Naive thymus-derived CD4-positive, alpha-beta T cell (primary cell): ENCODE data around the gene SUGCT. TPM values are rescaled to one million over a fixed set of nuclear protein-coding genes. Genes with fewer than 3 reads are reported as not detected.

Source experiments
- ATAC-seq: fragments of 150-1000 bp; cut with Tn5 transposase; 2 replicates; pipeline ENCODE4 v1.10.0; 2021; ENCODE audit warnings: mild to moderate bottlenecking, moderate library complexity
- CTCF ChIA-PET: fragments of 350-600 bp; sonication (Branson Sonifier 250); formaldehyde crosslinking; loops from one replicate; lab custom pipeline; 2021; ENCODE audit warnings: antibody characterized with exemption; lab: Charles Lee
- POLR2A ChIA-PET: fragments of 350-600 bp; sonication (Branson Sonifier 250); formaldehyde crosslinking; loops from one replicate; lab custom pipeline; 2021; ENCODE audit warnings: antibody characterized with exemption, inconsistent platforms; lab: Charles Lee
- DNase-seq, 9 donors: peaks; one replicate each; pipeline versions ENCODE4 v3.0.0 to v3.0.0-alpha.2; 2020 to 2022; ENCODE audit warnings: mixed read lengths in 1 of 9
- H3K27ac ChIP-seq: one replicate; pipeline ENCODE4 v1.7.0; 2013; ENCODE audit warnings: mild to moderate bottlenecking, low read depth, low read length, moderate library complexity
- H3K27me3 ChIP-seq, 2 donors: one replicate each; pipeline ENCODE4 v1.7.0; 2013; ENCODE audit warnings: low read length in 2 of 2, mild to moderate bottlenecking in 2 of 2, moderate library complexity in 2 of 2; ENCODE audit not compliant: control insufficient read depth in 2 of 2, insufficient read depth in 2 of 2
- H3K36me3 ChIP-seq, 3 experiments: 1 replicate in 2 of 3; 2 replicates in 1 of 3; pipeline ENCODE4 v1.7.0; 2013; ENCODE audit warnings: low read length in 3 of 3, mild to moderate bottlenecking in 3 of 3, moderate library complexity in 1 of 3; ENCODE audit not compliant: insufficient read depth in 3 of 3, control insufficient read depth in 2 of 3
- H3K4me1 ChIP-seq, 2 donors: one replicate each; pipeline ENCODE4 v1.7.0; 2013; ENCODE audit warnings: low read length in 2 of 2, mild to moderate bottlenecking in 2 of 2, moderate library complexity in 1 of 2; ENCODE audit not compliant: control insufficient read depth in 2 of 2, insufficient read depth in 2 of 2
- H3K4me3 ChIP-seq: 2 replicates; pipeline ENCODE4 v1.7.0; 2013; ENCODE audit warnings: mild to moderate bottlenecking, low read length
- H3K9me3 ChIP-seq, 3 experiments: 1 replicate in 2 of 3; 2 replicates in 1 of 3; pipeline ENCODE4 v1.7.0; 2013; ENCODE audit warnings: low read length in 3 of 3; ENCODE audit not compliant: control insufficient read depth in 2 of 3
- H3K27ac Mint-ChIP-seq, 9 donors: one replicate each; pipeline ENCODE4 v1.8.0; 2020 to 2022; ENCODE audit warnings: mixed read lengths in 9 of 9, mild to moderate bottlenecking in 8 of 9, moderate library complexity in 5 of 9, inconsistent platforms in 2 of 9
- H3K27me3 Mint-ChIP-seq, 5 donors: one replicate each; pipeline ENCODE4 v1.8.0; 2021 to 2022; ENCODE audit warnings: mixed read lengths in 5 of 5, mild to moderate bottlenecking in 1 of 5
- H3K36me3 Mint-ChIP-seq, 5 donors: one replicate each; pipeline ENCODE4 v1.8.0; 2020 to 2022; ENCODE audit warnings: mixed read lengths in 5 of 5, mild to moderate bottlenecking in 3 of 5, inconsistent platforms in 1 of 5
- H3K4me1 Mint-ChIP-seq, 7 donors: one replicate each; pipeline ENCODE4 v1.8.0; 2020 to 2022; ENCODE audit warnings: mixed read lengths in 7 of 7, mild to moderate bottlenecking in 3 of 7, inconsistent platforms in 1 of 7
- H3K4me3 Mint-ChIP-seq, 10 donors: one replicate each; pipeline ENCODE4 v1.8.0; 2020 to 2022; ENCODE audit warnings: mild to moderate bottlenecking in 10 of 10, mixed read lengths in 10 of 10, moderate library complexity in 6 of 10, inconsistent platforms in 2 of 10
- H3K9me3 Mint-ChIP-seq, 11 donors: one replicate each; pipeline ENCODE4 v1.8.0; 2020 to 2022; ENCODE audit warnings: mixed read lengths in 11 of 11, mild to moderate bottlenecking in 4 of 11, inconsistent platforms in 1 of 11, moderate library complexity in 1 of 11
- intact Hi-C, 2 donors: fragments of 100-400 bp; cut with micrococcal nuclease; formaldehyde crosslinking; loops; one replicate each; pipeline ENCODE4 v1.15.1; 2023
- polyA plus RNA-seq, 2 donors: library from polyadenylated mRNA; unstranded; fragments of 300-500 nt; fragmentation: Illumina TruSeq; gene quantifications; one replicate each; pipeline ENCODE4 v1.2.3, GENCODE V29; 2021
- total RNA-seq, 6 experiments: library from RNA in 5 of 6; stranded (reverse) in 5 of 6; gene quantifications; 1 replicate in 5 of 6; 2 replicates in 1 of 6; pipeline ENCODE4 v1.2.3 and lab custom pipeline; 2021 to 2026

Gene SUGCT
- total and polyA plus RNA-seq, 7 experiments from 2014 or later: 0.95 to 2.7 (median 2.2) TPM; not detected in 1

DNA sequence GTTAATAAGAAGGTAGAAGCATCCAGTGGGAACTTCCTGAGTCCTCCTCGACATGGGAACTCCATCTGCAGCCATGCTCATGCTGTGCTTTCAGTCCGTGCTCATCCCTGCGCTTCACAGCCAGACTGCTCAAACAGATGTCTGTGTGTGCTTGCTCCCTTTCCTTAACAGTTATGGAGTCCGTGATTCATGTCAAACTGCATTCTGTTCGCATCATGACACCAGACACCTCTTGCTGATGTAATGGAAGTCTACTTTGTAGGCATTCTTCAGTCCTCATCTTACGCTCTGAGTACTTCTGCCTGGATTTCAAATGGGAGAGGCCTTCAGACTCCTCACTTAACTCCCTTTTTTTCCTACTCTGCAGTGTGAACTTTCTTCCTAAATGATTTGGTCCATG, 304.9 kb downstream of the SUGCT start:
- H3K27ac Mint-ChIP-seq: no peak overlapping the region
- Histone ChIP-seq H3K4me3 (no peak overlapping the region), H3K9me3 (no peaks in the 10 kb centered on the region), H3K36me3 (no peaks in the 10 kb centered on the region), H3K27ac (no peak overlapping the region), H3K27me3 (no peaks in the 10 kb centered on the region), H3K4me1 (no peaks in the 10 kb centered on the region)
- CTCF ChIA-PET: no interaction called here
- no peak overlapping the region for H3K4me3 Mint-ChIP-seq
- intact Hi-C loops: no loop called here
- no peaks in the 10 kb centered on the region for H3K4me1 Mint-ChIP-seq
- DNase-seq (no peak), ATAC-seq (no peak)
- peaks cover 0 to 6% (median 0%) of the 10 kb centered on the region in 5 donors for H3K36me3 Mint-ChIP-seq
- POLR2A ChIA-PET: no interaction called here
- H3K27me3 Mint-ChIP-seq: peaks cover 0 to 3% (median 0%) of the 10 kb centered on the region in 5 donors
- peaks cover 2 to 25% (median 8%) of the 10 kb centered on the region in 11 donors for H3K9me3 Mint-ChIP-seq

DNA sequence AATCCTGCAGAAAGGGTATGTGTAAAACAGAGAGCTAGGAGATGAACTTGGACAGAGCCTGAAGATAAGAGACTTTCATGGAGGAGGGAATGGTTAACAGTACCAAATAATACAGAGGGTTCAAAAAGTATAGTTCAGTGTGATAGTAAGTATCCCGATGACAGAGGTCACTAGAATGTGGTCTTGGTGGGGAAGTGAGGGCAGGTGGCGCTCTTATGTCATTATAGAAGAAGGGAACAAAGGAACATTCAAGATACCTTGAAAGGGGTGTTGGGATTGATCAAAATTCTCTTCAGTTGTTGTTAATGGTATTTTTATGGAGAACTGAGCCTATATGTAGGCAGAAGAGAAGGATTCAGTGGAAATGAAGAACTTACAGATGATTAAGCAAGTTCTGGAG, 312.5 kb downstream of the SUGCT start:
- intact Hi-C loops: no loop called here
- H3K27ac Mint-ChIP-seq: no peak overlapping the region
- H3K9me3 ChIP-seq: no peaks in the 10 kb centered on the region
- no peaks in the 10 kb centered on the region for H3K27me3 ChIP-seq
- POLR2A ChIA-PET: no interaction called here
- no peak overlapping the region for H3K4me3 Mint-ChIP-seq
- ATAC-seq (no peak), DNase-seq (no peak)
- no peak overlapping the region for H3K27ac ChIP-seq
- no peaks in the 10 kb centered on the region for H3K4me1 Mint-ChIP-seq
- no peaks in the 10 kb centered on the region for H3K36me3 ChIP-seq
- H3K36me3 Mint-ChIP-seq: peaks cover 0 to 5% (median 0%) of the 10 kb centered on the region in 5 donors
- peaks cover 0 to 14% (median 3%) of the 10 kb centered on the region in 11 donors for H3K9me3 Mint-ChIP-seq
- no peaks in the 10 kb centered on the region for H3K4me1 ChIP-seq
- H3K4me3 ChIP-seq: no peak overlapping the region
- H3K27me3 Mint-ChIP-seq: peaks cover 0 to 8% (median 0%) of the 10 kb centered on the region in 5 donors
- CTCF ChIA-PET: no interaction called here

DNA sequence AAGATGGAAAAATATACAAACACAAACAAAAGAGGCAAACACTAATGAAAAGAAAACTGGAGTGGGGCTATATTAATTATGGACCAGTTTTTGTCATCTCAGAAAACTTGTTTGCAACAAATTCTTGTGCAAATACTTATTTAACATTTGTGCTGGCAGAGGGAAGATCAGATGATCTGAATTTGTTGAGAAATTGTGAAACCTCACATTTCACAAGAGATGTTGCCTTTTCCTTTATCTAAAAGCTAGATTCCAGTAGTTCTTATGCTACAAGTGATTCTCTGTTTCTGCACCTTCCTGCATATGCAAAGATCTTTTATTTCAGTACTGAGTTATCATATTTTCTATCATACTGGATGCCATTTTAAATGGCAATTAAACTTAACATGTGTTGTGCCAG, 320.7 kb downstream of the SUGCT start:
- H3K27me3 Mint-ChIP-seq: no peaks in the 10 kb centered on the region
- H3K27me3 ChIP-seq: no peaks in the 10 kb centered on the region
- H3K9me3 Mint-ChIP-seq: peaks cover 0 to 2% (median 0%) of the 10 kb centered on the region in 11 donors
- DNase-seq (no peak), ATAC-seq (no peak)
- no peaks in the 10 kb centered on the region for H3K36me3 ChIP-seq
- H3K4me3 ChIP-seq: no peak overlapping the region
- H3K36me3 Mint-ChIP-seq: peaks cover 0 to 4% (median 0%) of the 10 kb centered on the region in 5 donors
- H3K9me3 ChIP-seq: no peaks in the 10 kb centered on the region
- H3K27ac Mint-ChIP-seq: no peak overlapping the region
- H3K4me1 ChIP-seq: no peaks in the 10 kb centered on the region
- peaks cover 0 to 1% (median 0%) of the 10 kb centered on the region in 7 donors for H3K4me1 Mint-ChIP-seq
- ChIA-PET CTCF (no interaction called here), POLR2A (no interaction called here)
- intact Hi-C loops: no loop called here
- no peak overlapping the region for H3K4me3 Mint-ChIP-seq
- H3K27ac ChIP-seq: no peak overlapping the region

DNA sequence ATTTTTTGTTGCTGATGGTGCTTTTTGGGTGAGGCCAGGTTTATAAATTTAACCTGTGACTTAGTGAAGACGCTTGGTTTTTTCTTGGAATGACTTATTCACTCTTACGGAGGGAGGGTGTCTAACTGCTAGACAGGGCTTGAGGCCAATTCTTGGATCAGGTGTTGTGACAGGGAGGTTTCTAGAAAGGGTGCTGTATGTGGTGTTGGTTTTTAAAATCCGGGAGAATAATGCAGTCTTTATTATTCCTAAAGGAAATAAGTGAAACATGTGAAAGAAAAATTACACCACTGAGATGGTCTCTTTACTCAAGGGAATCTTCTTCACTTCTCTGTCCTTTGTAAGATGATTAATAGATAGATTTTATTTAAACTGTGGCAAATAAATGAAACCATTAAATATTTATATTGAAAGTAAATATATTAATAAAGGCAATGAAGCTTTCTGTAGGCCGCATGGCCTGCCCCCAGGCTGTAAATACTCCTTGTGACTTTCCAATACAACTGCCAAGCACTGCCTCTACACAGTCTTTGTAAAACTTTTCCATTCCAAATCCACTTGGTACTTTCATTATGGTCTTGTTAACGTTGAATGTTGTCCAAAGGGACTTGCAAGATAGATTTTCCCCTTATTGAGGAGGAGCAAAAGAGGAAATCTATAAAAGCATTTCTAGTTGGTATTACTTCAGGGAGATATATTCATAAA, 323.1 kb downstream of the SUGCT start:
- H3K9me3 Mint-ChIP-seq: no peaks in the 10 kb centered on the region
- peaks cover 0 to 1% (median 0%) of the 10 kb centered on the region in 7 donors for H3K4me1 Mint-ChIP-seq
- H3K27me3 ChIP-seq: no peaks in the 10 kb centered on the region
- CTCF ChIA-PET: no interaction called here
- H3K36me3 Mint-ChIP-seq: peaks cover 0 to 3% (median 0%) of the 10 kb centered on the region in 5 donors
- H3K36me3 ChIP-seq: no peaks in the 10 kb centered on the region
- DNase-seq: no peak
- no peaks in the 10 kb centered on the region for H3K27me3 Mint-ChIP-seq
- POLR2A ChIA-PET: no interaction called here
- no peak for ATAC-seq
- no peak overlapping the region for H3K4me3 Mint-ChIP-seq
- no peak overlapping the region for H3K27ac ChIP-seq
- intact Hi-C loops: no loop called here
- no peak overlapping the region for H3K27ac Mint-ChIP-seq
- no peaks in the 10 kb centered on the region for H3K4me1 ChIP-seq
- no peak overlapping the region for H3K4me3 ChIP-seq
- no peaks in the 10 kb centered on the region for H3K9me3 ChIP-seq

DNA sequence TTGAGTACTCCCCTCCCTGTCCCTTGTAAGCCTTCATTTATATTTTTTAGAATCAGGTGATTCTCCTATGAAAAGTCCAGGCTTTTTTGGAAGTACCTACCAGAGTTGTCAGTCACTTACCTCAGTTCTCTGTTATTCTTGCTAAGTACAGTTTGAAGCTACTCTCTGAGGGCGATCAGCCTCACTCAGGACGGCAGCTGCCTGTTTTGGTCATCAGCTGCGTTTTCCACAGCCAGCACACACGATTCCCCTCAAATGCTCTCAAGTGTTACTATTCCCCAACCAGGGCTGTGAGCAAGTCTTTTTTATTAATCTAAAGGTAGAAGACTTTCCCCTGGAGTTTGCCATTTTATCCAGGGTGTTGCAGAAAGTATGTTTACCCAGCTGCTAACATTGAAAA, 328.6 kb downstream of the SUGCT start:
- CTCF ChIA-PET: no interaction called here

DNA sequence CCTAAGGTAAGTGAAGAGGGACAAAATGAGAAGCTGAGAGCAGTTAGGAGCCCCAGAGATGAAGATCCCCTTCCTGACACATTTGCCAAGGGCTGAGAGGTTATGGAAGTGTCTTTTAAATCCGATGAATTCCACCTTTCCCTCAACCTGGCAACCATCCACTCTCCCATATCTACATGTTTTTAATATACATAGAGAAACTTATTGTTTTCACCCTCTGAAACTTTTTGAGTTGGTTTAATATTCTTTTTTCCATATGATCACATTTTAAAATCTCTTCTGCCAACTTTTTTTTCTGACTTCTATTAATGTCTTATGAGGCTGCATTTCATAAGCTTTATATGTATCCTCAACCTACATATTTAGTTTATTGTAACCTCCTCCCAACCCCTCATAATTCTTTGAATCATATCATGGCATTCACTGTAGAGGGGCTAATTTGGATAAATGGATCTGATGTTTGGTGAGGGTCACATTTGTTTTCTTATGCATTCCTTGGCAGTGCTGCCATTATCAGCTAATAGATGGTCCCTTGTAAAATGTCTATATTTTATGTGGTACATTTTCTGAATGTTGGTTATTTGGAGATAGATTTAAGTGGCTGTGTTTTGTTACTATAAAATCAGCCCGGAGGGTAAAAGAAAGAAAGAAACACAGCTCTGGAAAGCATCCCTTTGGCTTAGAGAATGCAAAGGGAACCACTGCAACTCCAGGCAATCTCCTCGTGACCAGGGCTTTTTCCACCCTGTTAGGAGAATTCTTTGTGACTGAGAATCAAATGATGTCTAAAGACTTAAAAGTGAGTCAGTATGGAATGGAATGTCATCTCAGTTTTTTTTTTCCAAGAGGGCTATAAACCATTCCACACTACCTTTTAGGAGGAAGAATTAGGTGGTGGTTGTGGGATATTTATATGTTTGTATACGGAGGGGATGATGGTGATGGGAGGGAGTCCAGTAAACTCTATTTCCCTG, 334.4 kb downstream of the SUGCT start:
- H3K27me3 Mint-ChIP-seq: peaks cover 0 to 5% (median 0%) of the 10 kb centered on the region in 5 donors

More for the DNA sequence above, 328.6 kb downstream of the SUGCT start:
- H3K27ac ChIP-seq: no peak overlapping the region
- POLR2A ChIA-PET: no interaction called here
- H3K4me3 ChIP-seq: no peak overlapping the region
- H3K27me3 Mint-ChIP-seq: no peaks in the 10 kb centered on the region
- no peaks in the 10 kb centered on the region for H3K36me3 ChIP-seq
- no peak overlapping the region for H3K27ac Mint-ChIP-seq
- no peaks in the 10 kb centered on the region for H3K27me3 ChIP-seq
- no peaks in the 10 kb centered on the region for H3K4me1 Mint-ChIP-seq
- no peak overlapping the region for H3K4me3 Mint-ChIP-seq
- H3K9me3 Mint-ChIP-seq: no peaks in the 10 kb centered on the region
- intact Hi-C loops: no loop called here
- peaks cover 0 to 3% (median 0%) of the 10 kb centered on the region in 5 donors for H3K36me3 Mint-ChIP-seq
- DNase-seq: no peak
- H3K4me1 ChIP-seq: no peaks in the 10 kb centered on the region
- H3K9me3 ChIP-seq: no peaks in the 10 kb centered on the region
- ATAC-seq: no peak

More for the DNA sequence above, 334.4 kb downstream of the SUGCT start:
- Histone ChIP-seq H3K4me1 (no peaks in the 10 kb centered on the region), H3K4me3 (no peak overlapping the region), H3K9me3 (no peaks in the 10 kb centered on the region), H3K27me3 (no peaks in the 10 kb centered on the region), H3K27ac (no peak overlapping the region), H3K36me3 (no peaks in the 10 kb centered on the region)
- ChIA-PET CTCF (no interaction called here), POLR2A (no interaction called here)
- H3K36me3 Mint-ChIP-seq: peaks cover 0 to 8% (median 0%) of the 10 kb centered on the region in 5 donors
- ATAC-seq (no peak), DNase-seq (no peak)
- H3K4me3 Mint-ChIP-seq: no peak overlapping the region
- no peaks in the 10 kb centered on the region for H3K4me1 Mint-ChIP-seq
- H3K27ac Mint-ChIP-seq: no peak overlapping the region
- intact Hi-C loops: no loop called here
- no peaks in the 10 kb centered on the region for H3K9me3 Mint-ChIP-seq
